OCI-LY1 (cell line): ENCODE data around the gene WBP4.

Experiments used
- H2AFZ ChIP-seq: fragments of 200-600 bp; sonication (generic), shearing (Covaris generic); 2 replicates; pipeline ENCODE4 v1.6.0; 2014; ENCODE audit warnings: antibody characterized with exemption, mild to moderate bottlenecking, low read length
- H3F3A ChIP-seq: fragments of 200-600 bp; sonication (generic), shearing (Covaris generic); 2 replicates; pipeline ENCODE4 v1.6.0; 2014; ENCODE audit warnings: mild to moderate bottlenecking, antibody characterized with exemption, low read length, moderate library complexity; ENCODE audit not compliant: insufficient read depth
- H3K27ac ChIP-seq: fragments of 200-600 bp; sonication (generic); 2 replicates; pipeline ENCODE4 v1.5.1; 2014; ENCODE audit warnings: low read length, mixed run types, mild to moderate bottlenecking, low read depth; ENCODE audit not compliant: poor library complexity, severe bottlenecking
- H3K27me3 ChIP-seq: fragments of 200-600 bp; sonication (generic); 2 replicates; pipeline ENCODE4 v1.6.0; 2014; ENCODE audit warnings: antibody characterized with exemption, mild to moderate bottlenecking, low read length, moderate library complexity; ENCODE audit not compliant: insufficient read depth
- H3K36me3 ChIP-seq: fragments of 200-600 bp; sonication (generic); 2 replicates; pipeline ENCODE4 v1.6.1; 2014; ENCODE audit warnings: mild to moderate bottlenecking, antibody characterized with exemption, low read length, moderate library complexity, mixed read lengths; ENCODE audit not compliant: insufficient read depth
- H3K4me1 ChIP-seq: fragments of 200-600 bp; sonication (generic); 2 replicates; pipeline ENCODE4 v1.5.1; 2014; ENCODE audit warnings: mild to moderate bottlenecking, low read length, moderate library complexity; ENCODE audit not compliant: insufficient read depth, severe bottlenecking
- H3K4me2 ChIP-seq: fragments of 200-600 bp; sonication (generic), shearing (Covaris generic); 2 replicates; pipeline ENCODE4 v1.6.1; 2014; ENCODE audit warnings: low read length
- H3K4me3 ChIP-seq: fragments of 200-600 bp; sonication (generic); 2 replicates; pipeline ENCODE4 v1.5.1; 2014; ENCODE audit warnings: low read length, low read depth, mild to moderate bottlenecking, mixed read lengths; ENCODE audit not compliant: poor library complexity, severe bottlenecking
- H3K79me2 ChIP-seq: fragments of 200-600 bp; shearing (Covaris generic); 2 replicates; pipeline ENCODE4 v1.6.1; 2016; ENCODE audit warnings: mixed run types, low read length, mixed read lengths; ENCODE audit not compliant: insufficient read depth
- H3K9ac ChIP-seq: fragments of 200-600 bp; sonication (generic), shearing (Covaris generic); 2 replicates; pipeline ENCODE4 v1.6.1; 2014; ENCODE audit warnings: mild to moderate bottlenecking, low read length, mixed read lengths
- H3K9me2 ChIP-seq: fragments of 200-600 bp; sonication (generic), shearing (Covaris generic); 2 replicates; pipeline ENCODE4 v1.6.1; 2014; ENCODE audit warnings: low read depth, mild to moderate bottlenecking, low read length, mixed read lengths
- H3K9me3 ChIP-seq: fragments of 200-600 bp; shearing (Covaris generic); 2 replicates; pipeline ENCODE4 v1.6.1; 2014; ENCODE audit warnings: low read length, mixed read lengths
- H4K20me1 ChIP-seq: fragments of 200-600 bp; sonication (generic), shearing (Covaris generic); 2 replicates; pipeline ENCODE4 v1.6.0; 2016; ENCODE audit warnings: mild to moderate bottlenecking, low read length; ENCODE audit not compliant: insufficient read depth
- CTCF ChIP-seq: fragments of 200-600 bp; sonication (generic), shearing (Covaris generic); IDR thresholded peaks from 2 replicates; pipeline ENCODE4 v1.5.1; 2017; ENCODE audit warnings: mild to moderate bottlenecking, antibody characterized with exemption, low read length, moderate library complexity, mixed read lengths
- EZH2 ChIP-seq: fragments of 200-600 bp; sonication (generic), shearing (Covaris generic); IDR thresholded peaks from 2 replicates; pipeline ENCODE4 v1.8.0; 2017; ENCODE audit warnings: borderline replicate concordance, mixed run types, mild to moderate bottlenecking, antibody characterized with exemption, low read length, moderate library complexity, mixed read lengths

The WBP4 gene

GRCh38 chr13:41098761-41099160 is 37.5 kb downstream of the WBP4 start:
- Histone ChIP-seq H3K79me2 (no peaks in the 10 kb centered on the region), H3K27me3 (no peaks in the 10 kb centered on the region), H3K36me3 (no peaks in the 10 kb centered on the region), H3K9ac (no peak overlapping the region), H4K20me1 (no peaks in the 10 kb centered on the region), H3K4me3 (no peak overlapping the region), H3K9me2 (no peaks in the 10 kb centered on the region), H2AFZ (no peak overlapping the region), H3K4me2 (no peak overlapping the region), H3K4me1 (no peaks in the 10 kb centered on the region), H3K27ac (no peak overlapping the region), H3K9me3 (no peaks in the 10 kb centered on the region), H3F3A (no peaks in the 10 kb centered on the region)
- TF ChIP-seq CTCF, result no peak
- no peak for TF ChIP-seq EZH2

GRCh38 chr13:41099986-41100385 is 38.7 kb downstream of the WBP4 start:
- no peaks in the 10 kb centered on the region for H3K27me3 ChIP-seq
- no peaks in the 10 kb centered on the region for H3K4me1 ChIP-seq
- no peaks in the 10 kb centered on the region for H3K36me3 ChIP-seq
- H3K79me2 ChIP-seq, result no peaks in the 10 kb centered on the region
- no peaks in the 10 kb centered on the region for H3K9me3 ChIP-seq
- H3K9me2 ChIP-seq, result no peaks in the 10 kb centered on the region
- TF ChIP-seq EZH2 (no peak), CTCF (no peak)
- H3K27ac ChIP-seq, result no peak overlapping the region
- H2AFZ ChIP-seq, result no peak overlapping the region
- no peak overlapping the region for H3K4me3 ChIP-seq
- no peak overlapping the region for H3K9ac ChIP-seq
- no peak overlapping the region for H3K4me2 ChIP-seq
- H4K20me1 ChIP-seq, result no peaks in the 10 kb centered on the region
- H3F3A ChIP-seq, result no peaks in the 10 kb centered on the region

DNA sequence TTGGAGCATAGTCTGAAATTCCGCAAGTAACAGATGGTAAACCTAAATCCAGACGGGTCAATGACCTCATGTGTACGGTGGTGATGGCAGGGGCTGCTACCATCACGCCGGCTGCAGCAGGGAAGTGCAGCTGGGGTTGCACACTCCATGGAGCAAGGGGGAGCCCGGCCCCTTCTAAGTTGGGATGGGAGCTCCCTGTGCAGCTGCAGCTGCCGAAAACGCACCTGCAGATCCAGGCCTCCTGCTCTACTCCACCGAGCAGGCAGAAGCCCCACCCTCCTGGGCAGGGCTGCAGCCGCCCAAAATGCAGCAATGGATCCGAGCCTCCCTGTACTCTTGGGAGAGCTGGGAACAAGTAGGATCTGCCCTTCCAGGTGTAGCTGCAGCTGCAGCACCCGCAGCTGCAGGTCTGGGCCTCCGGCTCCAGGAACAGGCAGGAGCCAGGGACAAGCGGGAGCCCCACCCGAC is 45.8 kb downstream of the WBP4 start:
- H2AFZ ChIP-seq, result no peak overlapping the region
- H3K4me1 ChIP-seq, result no peaks in the 10 kb centered on the region
- no peaks in the 10 kb centered on the region for H3K27me3 ChIP-seq
- no peaks in the 10 kb centered on the region for H3K9me2 ChIP-seq
- no peaks in the 10 kb centered on the region for H3K79me2 ChIP-seq
- no peak overlapping the region for H3K9ac ChIP-seq
- H4K20me1 ChIP-seq, result no peaks in the 10 kb centered on the region
- no peak overlapping the region for H3K4me2 ChIP-seq
- no peaks in the 10 kb centered on the region for H3K36me3 ChIP-seq
- no peaks in the 10 kb centered on the region for H3F3A ChIP-seq
- H3K4me3 ChIP-seq, result no peak overlapping the region
- H3K9me3 ChIP-seq, result peaks cover 3% of the 10 kb centered on the region; the same call in 1 of the 2 replicates
- H3K27ac ChIP-seq, result no peak overlapping the region
- TF ChIP-seq EZH2 (no peak), CTCF (no peak)
